Upper lobe of left lung (tissue), 6 donors: ENCODE results near the gene COX18. TPM values are rescaled to one million over a fixed set of nuclear protein-coding genes. Genes with fewer than 3 reads are reported as not detected.

Experiments
- ATAC-seq, 2 donors: fragments of 200-7000 bp; cut with Tn5 transposase; one replicate each; pipeline ENCODE4 v1.9.1; 2022; ENCODE audit warnings: mild to moderate bottlenecking in 2 of 2, moderate library complexity in 2 of 2; ENCODE audit not compliant: low FRiP score in 2 of 2
- DNase-seq, 2 donors: peaks; one replicate each; pipeline ENCODE4 v3.0.0-alpha.2; 2019 to 2020
- H3K27ac ChIP-seq, 4 donors: fragments of 200-600 bp; sonication (generic); one replicate each; pipeline ENCODE4 v1.5.1; 2016 to 2019
- H3K27me3 ChIP-seq, 4 donors: fragments of 200-600 bp; sonication (generic); one replicate each; pipeline ENCODE4 v1.5.1; 2017 to 2019
- H3K36me3 ChIP-seq, 4 donors: fragments of 200-600 bp; sonication (generic); one replicate each; pipeline ENCODE4 v1.5.1; 2016 to 2019
- H3K4me1 ChIP-seq, 4 donors: fragments of 200-600 bp; sonication (generic); one replicate each; pipeline ENCODE4 v1.5.1; 2018 to 2019
- H3K4me3 ChIP-seq, 4 donors: fragments of 200-600 bp; sonication (generic); one replicate each; pipeline ENCODE4 v1.5.1; 2017 to 2019; ENCODE audit warnings: mild to moderate bottlenecking in 2 of 4, moderate library complexity in 1 of 4
- H3K9me3 ChIP-seq, 4 donors: fragments of 200-600 bp; sonication (generic); one replicate each; pipeline ENCODE4 v1.5.1; 2018 to 2019
- EP300 ChIP-seq, 4 donors: sonication (generic); formaldehyde crosslinking; IDR thresholded peaks; one replicate each; pipeline ENCODE4 v1.5.1; 2017; ENCODE audit warnings: antibody characterized with exemption in 4 of 4, control low read depth in 2 of 4
- POLR2A ChIP-seq, 4 donors: fragments of 450-650 bp; IDR thresholded peaks; one replicate each; pipeline ENCODE4 v1.5.1; 2016 to 2017; ENCODE audit warnings: antibody characterized with exemption in 4 of 4, mild to moderate bottlenecking in 2 of 4
- POLR2AphosphoS5 ChIP-seq, 2 donors: sonication (generic); formaldehyde crosslinking; IDR thresholded peaks; one replicate each; pipeline ENCODE4 v1.5.1; 2017; ENCODE audit warnings: antibody characterized with exemption in 2 of 2
- WGBS, 2 donors: methylation state at CpG; one replicate each; pipeline ENCODE4 v1.1.5; 2017 to 2018; 5-methylcytosine and 5-hydroxymethylcytosine counted together
- total RNA-seq, 6 donors: library from RNA; depleted of rRNA in 4 of 6; stranded (reverse); fragments of >200 nt in 4 of 6; gene quantifications; one replicate each; pipeline versions ENCODE4 v1.1.0 to v1.2.1, GENCODE V29; 2016 to 2021
- TF ChIP-seq, protein P1 (sequence below), 6 experiments: fragments of 450-650 bp in 4 of 6; fragments of 200-600 bp in 2 of 6; sonication (generic) in 2 of 6; IDR thresholded peaks; one replicate each; pipeline ENCODE4 v1.5.1; 2016 to 2019; ENCODE audit warnings: antibody characterized with exemption in 6 of 6
- donor health status: DM: no; HTN: no; CAD: no; lungs with moderate emphysema.
- donor health status: DM: no; HTN: yes; CAD: no; lungs with severe emphysema.

Gene COX18
- total RNA-seq, 6 donors from 2014 or later, result 11.3 to 22.2 (median 13.4) TPM

DNA sequence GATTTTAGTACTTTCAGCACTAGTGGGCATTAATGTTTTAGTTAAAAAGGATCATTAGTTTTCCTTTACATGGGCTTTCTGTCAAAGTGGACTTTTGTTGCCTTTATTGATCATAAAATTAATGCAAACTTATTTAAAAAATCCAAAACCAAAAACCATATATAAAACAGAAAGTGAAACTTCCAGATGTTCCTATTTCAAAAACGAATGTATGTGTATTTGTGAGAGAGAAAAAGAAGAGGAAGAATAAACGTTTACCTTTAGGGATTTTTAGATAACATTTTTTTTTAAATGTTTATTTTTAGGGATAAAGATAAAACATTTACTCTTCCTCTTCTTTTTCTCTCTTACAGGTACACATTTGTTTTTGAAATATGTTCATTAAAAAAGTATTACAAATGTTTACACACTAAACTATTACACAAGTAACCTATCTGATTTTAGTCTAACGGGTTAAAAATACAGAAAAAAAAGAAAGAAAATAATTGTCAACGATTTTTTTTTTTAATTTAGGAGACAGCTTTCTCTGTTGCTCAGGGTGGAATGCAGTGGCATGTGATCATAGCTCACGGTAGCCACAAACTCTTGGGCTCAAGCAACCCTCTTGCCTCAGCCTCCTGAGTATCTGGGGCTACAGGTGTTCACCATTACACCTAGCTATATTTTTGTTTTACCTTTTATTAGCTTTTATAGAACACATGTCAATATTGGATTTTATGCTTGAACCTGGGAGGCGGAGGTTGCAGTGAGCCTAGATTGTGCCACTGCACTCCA lies 16.8 kb upstream of the COX18 start:
- WGBS, 2 donors, result 28 to 38% methylated on average over 6 of the region's 6 CpGs
- TF ChIP-seq, protein P1, sequence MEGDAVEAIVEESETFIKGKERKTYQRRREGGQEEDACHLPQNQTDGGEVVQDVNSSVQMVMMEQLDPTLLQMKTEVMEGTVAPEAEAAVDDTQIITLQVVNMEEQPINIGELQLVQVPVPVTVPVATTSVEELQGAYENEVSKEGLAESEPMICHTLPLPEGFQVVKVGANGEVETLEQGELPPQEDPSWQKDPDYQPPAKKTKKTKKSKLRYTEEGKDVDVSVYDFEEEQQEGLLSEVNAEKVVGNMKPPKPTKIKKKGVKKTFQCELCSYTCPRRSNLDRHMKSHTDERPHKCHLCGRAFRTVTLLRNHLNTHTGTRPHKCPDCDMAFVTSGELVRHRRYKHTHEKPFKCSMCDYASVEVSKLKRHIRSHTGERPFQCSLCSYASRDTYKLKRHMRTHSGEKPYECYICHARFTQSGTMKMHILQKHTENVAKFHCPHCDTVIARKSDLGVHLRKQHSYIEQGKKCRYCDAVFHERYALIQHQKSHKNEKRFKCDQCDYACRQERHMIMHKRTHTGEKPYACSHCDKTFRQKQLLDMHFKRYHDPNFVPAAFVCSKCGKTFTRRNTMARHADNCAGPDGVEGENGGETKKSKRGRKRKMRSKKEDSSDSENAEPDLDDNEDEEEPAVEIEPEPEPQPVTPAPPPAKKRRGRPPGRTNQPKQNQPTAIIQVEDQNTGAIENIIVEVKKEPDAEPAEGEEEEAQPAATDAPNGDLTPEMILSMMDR (IDR thresholded peaks at IDR 0.05), result no peak
- TF ChIP-seq POLR2A (IDR thresholded peaks at IDR 0.05), result no peak
- TF ChIP-seq EP300 (IDR thresholded peaks at IDR 0.05), result no peak
- TF ChIP-seq POLR2AphosphoS5 (IDR thresholded peaks at IDR 0.05), result no peak
- H3K27me3 ChIP-seq, result no peaks in the 10 kb centered on the region
- H3K27ac ChIP-seq, result peak overlapping the region in 3 of 4 donors; percentile 15 to 40 (median 34)
- ATAC-seq, result no peak
- H3K36me3 ChIP-seq, result peaks cover 10 to 61% (median 32%) of the 10 kb centered on the region in 4 donors
- peak overlapping the region in 2 of 4 donors; percentile 2 to 15 for H3K4me3 ChIP-seq
- H3K4me1 ChIP-seq, result peaks cover 0 to 9% (median 6%) of the 10 kb centered on the region in 4 donors
- no peaks in the 10 kb centered on the region for H3K9me3 ChIP-seq
- DNase-seq, result no peak

DNA sequence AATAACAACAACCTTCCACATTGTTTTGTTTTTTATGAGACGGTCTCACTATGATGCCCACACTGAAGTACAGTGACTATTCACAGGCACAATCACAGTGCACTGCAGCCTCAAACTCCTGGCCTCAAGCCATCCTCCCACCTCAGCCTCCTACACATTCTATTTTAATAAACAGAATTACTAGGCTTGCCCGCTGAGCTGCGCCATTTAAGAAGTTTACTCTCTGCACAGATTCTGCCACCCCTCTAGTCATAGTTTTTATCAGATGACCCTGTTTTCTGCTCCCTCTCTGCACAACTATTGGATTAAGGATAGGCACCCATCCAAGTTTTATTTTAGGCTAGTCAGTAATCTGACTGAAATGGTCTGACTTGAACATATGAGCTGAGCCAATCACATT lies 11.3 kb upstream of the COX18 start:
- Histone ChIP-seq H3K9me3 (no peaks in the 10 kb centered on the region), H3K4me3 (no peak overlapping the region), H3K27ac (no peak overlapping the region), H3K27me3 (no peaks in the 10 kb centered on the region), H3K4me1 (peaks cover 0 to 2% (median 2%) of the 10 kb centered on the region in 4 donors), H3K36me3 (peaks cover 28 to 71% (median 44%) of the 10 kb centered on the region in 4 donors)
- TF ChIP-seq POLR2AphosphoS5 (IDR thresholded peaks at IDR 0.05) (no peak), POLR2A (IDR thresholded peaks at IDR 0.05) (no peak), EP300 (IDR thresholded peaks at IDR 0.05) (no peak)
- TF ChIP-seq, protein P1 (IDR thresholded peaks at IDR 0.05), result no peak
- ATAC-seq (no peak), DNase-seq (no peak)
- 68 to 72% methylated on average over 3 of the region's 3 CpGs for WGBS, 2 donors

DNA sequence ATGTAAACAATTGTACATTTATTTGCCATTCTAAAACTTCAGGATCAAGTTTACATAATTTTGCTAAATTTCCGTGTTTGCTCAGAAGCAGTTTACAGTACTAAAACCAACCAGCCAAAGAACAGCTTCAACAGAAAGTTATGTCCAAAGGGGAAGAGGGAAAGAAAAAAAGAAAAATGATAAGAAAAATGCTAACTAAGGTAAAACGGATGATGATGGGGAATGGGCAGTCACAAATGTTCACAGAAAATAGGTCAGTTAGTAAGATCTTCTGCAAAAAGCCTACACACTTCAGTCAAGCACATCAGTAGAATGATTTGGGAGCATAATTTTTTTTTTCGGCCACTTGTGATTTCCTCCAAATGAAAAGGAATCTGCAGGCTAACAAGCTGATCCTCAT lies 6.3 kb upstream of the COX18 start:
- TF ChIP-seq POLR2A (IDR thresholded peaks at IDR 0.05) (no peak), POLR2AphosphoS5 (IDR thresholded peaks at IDR 0.05) (no peak), EP300 (IDR thresholded peaks at IDR 0.05) (no peak)
- TF ChIP-seq, protein P1 (IDR thresholded peaks at IDR 0.05), result no peak
- 81 to 89% methylated on average over 3 of the region's 3 CpGs for WGBS, 2 donors
- H3K36me3 ChIP-seq, result peaks cover 16 to 51% (median 32%) of the 10 kb centered on the region in 4 donors

DNA sequence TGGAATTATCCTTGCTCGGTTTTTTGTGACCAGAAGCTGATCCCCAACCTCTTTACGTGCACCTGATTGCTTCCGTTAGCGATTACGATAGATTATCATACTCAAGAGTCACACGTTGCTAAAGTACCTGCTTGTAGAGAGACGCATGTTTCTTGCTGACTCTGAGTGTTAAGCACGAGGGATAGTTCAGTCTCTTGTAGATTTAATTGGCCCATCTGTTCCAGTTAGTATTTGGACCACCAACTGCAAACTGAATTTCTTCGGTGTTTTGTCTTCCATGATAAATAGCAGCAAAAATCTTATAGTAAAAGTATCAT lies 516 bp upstream of the COX18 start:
- peak; percentile 4 to 8 for ATAC-seq
- TF ChIP-seq POLR2A (IDR thresholded peaks at IDR 0.05) (no peak), EP300 (IDR thresholded peaks at IDR 0.05) (no peak)
- WGBS, 2 donors, result 2 to 5% methylated on average over 9 of the region's 9 CpGs
- no peak for DNase-seq
- Histone ChIP-seq H3K27ac (peak overlapping the region; percentile 95 to 98 (median 96)), H3K4me1 (peaks cover 5 to 24% (median 11%) of the 10 kb centered on the region in 4 donors), H3K36me3 (peaks cover 0 to 10% (median 1%) of the 10 kb centered on the region in 4 donors), H3K9me3 (no peaks in the 10 kb centered on the region), H3K4me3 (peak overlapping the region; percentile 35 to 88 (median 76)), H3K27me3 (no peaks in the 10 kb centered on the region)

More for the DNA sequence above, 6.3 kb upstream of the COX18 start:
- Histone ChIP-seq H3K9me3 (no peaks in the 10 kb centered on the region), H3K27me3 (no peaks in the 10 kb centered on the region), H3K4me3 (no peak overlapping the region), H3K4me1 (peaks cover 0 to 2% (median 1%) of the 10 kb centered on the region in 4 donors), H3K27ac (no peak overlapping the region)
- DNase-seq (no peak), ATAC-seq (no peak)

DNA sequence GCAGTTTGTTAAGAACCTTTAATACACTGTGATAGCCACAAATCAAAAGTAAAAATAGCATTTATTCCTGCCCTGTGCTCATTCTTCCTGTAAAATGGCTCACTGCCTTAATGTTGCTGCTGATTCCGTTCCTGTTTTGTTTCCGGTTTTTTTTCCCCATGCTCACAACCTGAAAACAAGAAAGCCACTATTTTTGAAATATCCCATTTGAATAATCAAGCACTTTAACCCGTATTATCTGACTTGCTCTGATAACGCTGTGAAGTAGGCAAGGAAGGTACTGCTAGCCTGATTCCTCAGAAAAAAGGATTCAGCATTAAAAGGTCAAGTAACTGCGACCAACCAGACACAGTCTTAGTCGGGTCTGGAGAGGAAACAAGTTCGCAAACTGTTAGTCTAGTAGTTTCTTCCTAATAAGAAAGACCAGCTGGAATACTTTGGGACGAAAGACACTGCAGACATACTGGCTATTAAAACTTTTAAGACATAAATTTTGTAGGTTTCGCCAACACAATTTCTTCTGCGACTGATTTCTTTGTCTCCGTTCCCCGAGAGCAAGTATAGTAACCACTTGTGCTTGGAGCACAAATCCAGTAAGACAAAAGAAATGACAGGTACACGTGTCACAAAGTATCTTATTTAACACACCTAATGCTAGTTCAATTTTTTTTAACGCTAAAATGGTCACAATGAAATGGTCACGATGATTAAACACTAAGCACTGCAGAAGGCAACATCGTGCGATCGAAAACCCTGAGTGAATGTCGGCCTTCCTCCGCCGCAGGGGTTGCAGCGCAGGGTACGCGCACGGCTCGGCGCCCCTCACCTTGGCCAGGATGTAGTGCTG lies 802 bp downstream of the COX18 start:
- Histone ChIP-seq H3K27me3 (no peaks in the 10 kb centered on the region), H3K27ac (peak overlapping the region; percentile 95 to 98 (median 96)), H3K4me3 (peak overlapping the region; percentile 68 to 88 (median 76)), H3K4me1 (peaks cover 5 to 24% (median 11%) of the 10 kb centered on the region in 4 donors), H3K9me3 (no peaks in the 10 kb centered on the region), H3K36me3 (peaks cover 0 to 4% (median 1%) of the 10 kb centered on the region in 4 donors)
- DNase-seq (no peak), ATAC-seq (peak in 1 of 2 donors; percentile 36)
- TF ChIP-seq POLR2A (IDR thresholded peaks at IDR 0.05), result peak in 1 of 4 donors; percentile 14
- no peak for TF ChIP-seq EP300 (IDR thresholded peaks at IDR 0.05)
- TF ChIP-seq, protein P1 (IDR thresholded peaks at IDR 0.05), result peak in 1 of 6 experiments; percentile 6
- TF ChIP-seq POLR2AphosphoS5 (IDR thresholded peaks at IDR 0.05), result no peak
- 0 to 1% methylated on average over 26 to 27 of the region's 27 CpGs for WGBS, 2 donors
